Measurements from ENCODE around the gene CITED4. TPM values are rescaled to one million over a fixed set of nuclear protein-coding genes. Genes with fewer than 3 reads are reported as not detected.

The CITED4 gene
- total and polyA plus RNA-seq, 3 donors from 2014 or later: 20.1 to 124 (median 79.0) TPM

DNA sequence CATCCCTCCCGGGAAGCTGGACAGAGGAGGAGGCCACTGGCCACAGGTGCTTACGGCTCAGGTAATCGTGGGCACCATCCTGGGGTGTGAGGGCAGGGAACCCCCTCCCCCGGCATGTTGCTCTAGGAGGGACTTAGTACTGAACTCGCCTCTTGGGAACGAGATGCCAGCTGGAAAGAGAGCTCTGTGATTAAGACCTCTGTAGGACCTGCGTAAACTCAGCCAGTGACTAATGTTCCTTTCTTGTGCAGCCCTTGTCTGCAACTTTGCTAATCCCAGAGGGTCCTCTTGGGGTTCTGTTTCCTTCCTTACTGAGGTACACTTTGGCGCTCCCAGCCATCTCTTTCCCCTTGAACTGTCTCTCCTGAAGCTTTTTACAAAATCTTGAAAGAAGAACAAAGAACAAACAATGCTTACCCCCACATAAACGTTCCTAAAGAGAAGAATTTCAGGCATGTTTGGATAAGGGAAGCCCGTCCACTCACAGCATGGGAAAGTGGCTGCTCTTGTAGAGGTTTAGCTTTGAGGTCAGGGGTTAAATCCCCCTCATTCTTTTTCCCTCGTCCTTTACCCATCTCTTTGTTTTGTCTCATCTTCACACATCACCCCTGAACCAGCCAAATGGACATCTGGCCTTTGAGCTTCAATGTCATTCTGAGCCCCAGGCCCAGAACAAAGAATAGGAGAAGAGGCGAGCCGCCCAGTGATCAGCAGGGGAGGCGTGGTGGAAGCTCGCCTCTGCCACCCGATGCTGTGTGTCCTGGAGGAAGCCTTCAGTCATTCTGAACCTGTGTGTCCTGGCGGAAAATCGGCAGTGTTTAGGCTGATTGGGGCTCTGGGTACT lies 37.4 kb downstream of the CITED4 start:
- no peak for DNase-seq
- H3K36me3 ChIP-seq (ENCODE audit: low read depth, missing control alignments): no peaks in the 10 kb centered on the region
- 59 to 62% methylated on average over 18 of the region's 18 CpGs for WGBS, 2 donors
- intact Hi-C loops (cut with DNase I; ENCODE audit: low total_unique reads): no loop called here
- no peaks in the 10 kb centered on the region for H3K27me3 ChIP-seq
- no peak for TF ChIP-seq POLR2A (IDR thresholded peaks at IDR 0.05)
- TF ChIP-seq CTCF (IDR thresholded peaks at IDR 0.05): no peak
- H3K4me1 ChIP-seq: peaks cover 10% of the 10 kb centered on the region
- H3K9me3 ChIP-seq: no peaks in the 10 kb centered on the region
- H3K27ac ChIP-seq: no peak overlapping the region
- no peak overlapping the region for H3K4me3 ChIP-seq

GRCh38 chr1:40823983-40824382 lies 38.2 kb downstream of the CITED4 start:
- WGBS, 2 donors: 97% methylated on average over 14 to 17 of the region's 17 CpGs
- no peaks in the 10 kb centered on the region for H3K36me3 ChIP-seq (ENCODE audit: low read depth, missing control alignments)
- intact Hi-C loops (cut with DNase I; ENCODE audit: low total_unique reads): no loop called here
- peaks cover 10% of the 10 kb centered on the region for H3K4me1 ChIP-seq
- no peaks in the 10 kb centered on the region for H3K27me3 ChIP-seq
- TF ChIP-seq POLR2A (IDR thresholded peaks at IDR 0.05) (no peak), CTCF (IDR thresholded peaks at IDR 0.05) (no peak)
- no peak overlapping the region for H3K4me3 ChIP-seq
- H3K27ac ChIP-seq: no peak overlapping the region
- DNase-seq: no peak
- H3K9me3 ChIP-seq: no peaks in the 10 kb centered on the region

- H3K27me3 ChIP-seq: no peaks in the 10 kb centered on the region
- H3K4me3 ChIP-seq: no peak overlapping the region
- DNase-seq: no peak
- TF ChIP-seq POLR2A (IDR thresholded peaks at IDR 0.05) (no peak), CTCF (IDR thresholded peaks at IDR 0.05) (no peak)
- intact Hi-C loops (cut with DNase I; ENCODE audit: low total_unique reads): no loop called here
- WGBS, 2 donors: 79 to 89% methylated on average over 4 of the region's 4 CpGs
- no peaks in the 10 kb centered on the region for H3K36me3 ChIP-seq (ENCODE audit: low read depth, missing control alignments)
- H3K4me1 ChIP-seq: peaks cover 14% of the 10 kb centered on the region
- H3K27ac ChIP-seq: no peak overlapping the region
- H3K9me3 ChIP-seq: no peaks in the 10 kb centered on the region
Observed at GRCh38 chr1:40823345-40823744, 38.8 kb downstream of the CITED4 start.

GRCh38 chr1:40822890-40823289 lies 39.3 kb downstream of the CITED4 start:
- DNase-seq: no peak
- Histone ChIP-seq H3K36me3 (ENCODE audit: low read depth, missing control alignments) (no peaks in the 10 kb centered on the region), H3K4me3 (no peak overlapping the region), H3K4me1 (peaks cover 14% of the 10 kb centered on the region), H3K9me3 (no peaks in the 10 kb centered on the region), H3K27me3 (no peaks in the 10 kb centered on the region), H3K27ac (no peak overlapping the region)
- 92 to 94% methylated on average over 7 to 12 of the region's 12 CpGs for WGBS, 2 donors
- intact Hi-C loops (cut with DNase I; ENCODE audit: low total_unique reads): no loop called here
- TF ChIP-seq CTCF (IDR thresholded peaks at IDR 0.05) (no peak), POLR2A (IDR thresholded peaks at IDR 0.05) (no peak)

All from testis (tissue), 3 donors.